Measurements from ENCODE around the gene TMEM134. TPM values are rescaled to one million over a fixed set of nuclear protein-coding genes. Genes with fewer than 3 reads are reported as not detected.

TMEM134 gene
- total RNA-seq, 2 donors from 2014 or later = 53.2 to 59.7 TPM

DNA sequence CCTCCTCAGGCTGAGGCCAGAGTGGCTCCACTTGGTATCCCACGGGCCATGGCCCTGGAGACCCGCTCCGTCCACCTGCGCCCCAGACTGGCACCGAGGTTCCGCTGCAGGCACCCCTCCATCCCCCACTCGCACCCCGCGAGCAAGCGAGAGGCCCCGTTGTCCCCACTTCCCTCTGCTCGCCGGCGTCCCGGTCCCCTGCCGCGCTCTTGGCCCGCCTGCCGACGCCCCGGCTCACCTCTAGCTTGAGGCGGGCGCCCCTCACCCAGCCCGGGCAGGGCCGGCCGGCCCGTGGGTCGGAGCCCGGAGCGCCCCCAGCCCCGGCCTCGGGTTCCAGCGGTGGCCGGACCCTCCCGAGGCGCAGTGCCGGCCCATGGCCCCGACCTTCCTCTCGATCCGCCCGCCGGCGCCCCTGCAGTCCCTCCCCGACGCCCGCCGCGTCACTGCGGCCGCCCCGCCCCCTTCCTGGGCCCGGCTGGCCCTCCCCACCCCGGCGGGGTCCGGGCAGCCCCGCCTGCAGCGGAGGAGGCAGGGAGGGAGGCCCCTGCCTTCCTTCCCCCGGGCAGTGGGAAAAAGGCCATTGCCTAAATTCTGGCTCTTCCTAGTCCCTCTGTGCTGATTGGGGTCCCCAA lies 36.0 kb upstream of the TMEM134 start, which contains the start of gene PITPNM1:
Gene PITPNM1, minus strand, starts transcription at position 414 of the 632 bp plus-strand sequence. CDS start 1,183 bp downstream, outside the sequence.
- H3K27me3 Mint-ChIP-seq (ENCODE audit: low read depth) = no peaks in the 10 kb centered on the region
- H3K4me1 Mint-ChIP-seq (ENCODE audit: low read depth) = peaks cover 49% of the 10 kb centered on the region
- DNase-seq = peak; percentile 85 to 91
- H3K9me3 Mint-ChIP-seq = no peaks in the 10 kb centered on the region
- peak within 1 kb of the TSS; percentile 95 for H3K27ac Mint-ChIP-seq
- peak; percentile 21 to 27 for ATAC-seq (replicated peaks in 1 of 2)
- peaks cover 9 to 13% of the 10 kb centered on the region in 2 donors for H3K36me3 Mint-ChIP-seq (ENCODE audit: insufficient read depth in 2 of 2)
- peak within 1 kb of the TSS; percentile 91 to 99 for H3K4me3 Mint-ChIP-seq

GRCh38 chr11:67504005-67504949 lies 35.2 kb upstream of the TMEM134 start:
- ATAC-seq (replicated peaks in 1 of 2) = no peak
- DNase-seq = peak; percentile 39 to 59
- Mint-ChIP-seq H3K27me3 (ENCODE audit: low read depth) (no peaks in the 10 kb centered on the region), H3K4me1 (ENCODE audit: low read depth) (peaks cover 48% of the 10 kb centered on the region), H3K36me3 (ENCODE audit: insufficient read depth in 2 of 2) (peaks cover 12 to 13% of the 10 kb centered on the region in 2 donors), H3K4me3 (peak overlapping the region; percentile 91 to 99), H3K27ac (peak overlapping the region; percentile 76), H3K9me3 (peaks cover 0 to 2% of the 10 kb centered on the region in 2 donors)

GRCh38 chr11:67503119-67504004 lies 34.3 kb upstream of the TMEM134 start:
- no peak for DNase-seq
- Mint-ChIP-seq H3K27ac (peak overlapping the region; percentile 20), H3K9me3 (peaks cover 0 to 2% of the 10 kb centered on the region in 2 donors), H3K27me3 (ENCODE audit: low read depth) (no peaks in the 10 kb centered on the region), H3K4me3 (peak overlapping the region; percentile 57 to 80), H3K4me1 (ENCODE audit: low read depth) (peaks cover 41% of the 10 kb centered on the region), H3K36me3 (ENCODE audit: insufficient read depth in 2 of 2) (peaks cover 12 to 13% of the 10 kb centered on the region in 2 donors)
- no peak for ATAC-seq (replicated peaks in 1 of 2)

DNA sequence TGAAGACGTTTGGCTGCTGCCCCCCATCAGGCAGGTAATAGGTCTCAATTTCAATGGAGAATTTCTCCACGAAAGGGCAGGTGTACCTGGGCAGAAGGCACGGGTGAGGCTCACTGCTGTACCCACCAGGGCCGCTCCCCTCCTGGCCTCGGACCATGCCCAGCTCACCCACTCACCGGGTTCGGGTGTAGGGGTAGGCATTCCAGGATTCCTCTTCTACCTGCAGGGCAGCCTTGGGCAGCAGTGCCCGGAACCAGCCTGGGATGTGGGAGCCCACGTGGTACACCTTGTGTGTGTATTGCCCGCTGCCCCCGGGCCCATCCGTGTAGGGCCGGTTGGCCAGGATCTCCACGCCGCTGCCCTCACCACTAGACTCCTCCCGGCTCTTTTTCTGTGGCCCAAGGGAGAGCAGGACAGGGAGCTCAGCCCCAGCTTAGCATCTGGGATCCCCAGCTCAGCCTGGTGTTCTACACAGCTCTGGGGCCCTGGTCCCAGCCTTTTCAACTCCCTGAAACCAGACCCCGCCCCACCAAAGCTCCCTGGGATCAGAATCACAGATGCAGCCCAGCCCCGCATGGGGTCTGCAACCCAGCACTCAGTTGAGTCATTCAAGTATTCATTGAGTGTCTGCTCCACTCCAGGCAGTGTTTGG lies 33.4 kb upstream of the TMEM134 start:
- Mint-ChIP-seq H3K4me1 (ENCODE audit: low read depth) (peaks cover 39% of the 10 kb centered on the region), H3K4me3 (peak overlapping the region; percentile 57 to 80), H3K9me3 (peaks cover 0 to 2% of the 10 kb centered on the region in 2 donors), H3K36me3 (ENCODE audit: insufficient read depth in 2 of 2) (peaks cover 13 to 14% of the 10 kb centered on the region in 2 donors), H3K27ac (peak overlapping the region; percentile 20), H3K27me3 (ENCODE audit: low read depth) (no peaks in the 10 kb centered on the region)
- no peak for DNase-seq
- no peak for ATAC-seq (replicated peaks in 1 of 2)

DNA sequence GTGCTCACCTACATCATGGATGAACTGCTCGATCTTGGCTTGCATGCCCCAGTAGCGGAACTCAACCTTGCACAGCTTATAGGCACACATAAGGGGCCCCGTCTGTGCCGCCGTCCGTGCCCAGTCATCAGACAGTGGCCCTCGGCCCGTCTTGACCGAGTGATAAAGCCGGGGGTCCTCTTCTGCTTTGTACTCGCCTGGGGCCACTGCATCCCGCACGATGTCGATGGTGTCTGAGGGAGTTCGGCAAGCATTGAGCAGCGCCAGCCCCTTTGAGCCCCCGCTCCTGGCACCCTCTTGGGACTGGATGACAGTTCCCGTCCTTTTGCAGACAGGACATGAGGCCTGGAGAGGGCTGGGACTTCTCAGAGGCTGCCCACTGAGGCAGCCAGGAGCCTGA lies 32.8 kb upstream of the TMEM134 start:
- no peaks in the 10 kb centered on the region for H3K27me3 Mint-ChIP-seq (ENCODE audit: low read depth)

GRCh38 chr11:67500831-67501715 lies 32.0 kb upstream of the TMEM134 start:
- Mint-ChIP-seq H3K27ac (peak overlapping the region; percentile 77), H3K9me3 (peaks cover 0 to 2% of the 10 kb centered on the region in 2 donors), H3K27me3 (ENCODE audit: low read depth) (no peaks in the 10 kb centered on the region), H3K4me1 (ENCODE audit: low read depth) (peaks cover 25% of the 10 kb centered on the region), H3K36me3 (ENCODE audit: insufficient read depth in 2 of 2) (peaks cover 14% of the 10 kb centered on the region in 2 donors), H3K4me3 (no peak overlapping the region)
- ATAC-seq (replicated peaks in 1 of 2) = no peak
- DNase-seq = no peak

More for the DNA sequence above, 32.8 kb upstream of the TMEM134 start:
- no peak overlapping the region for H3K4me3 Mint-ChIP-seq
- DNase-seq = no peak
- H3K4me1 Mint-ChIP-seq (ENCODE audit: low read depth) = peaks cover 33% of the 10 kb centered on the region
- peaks cover 13 to 14% of the 10 kb centered on the region in 2 donors for H3K36me3 Mint-ChIP-seq (ENCODE audit: insufficient read depth in 2 of 2)
- ATAC-seq (replicated peaks in 1 of 2) = no peak
- H3K9me3 Mint-ChIP-seq = peaks cover 0 to 2% of the 10 kb centered on the region in 2 donors
- no peak overlapping the region for H3K27ac Mint-ChIP-seq

DNA sequence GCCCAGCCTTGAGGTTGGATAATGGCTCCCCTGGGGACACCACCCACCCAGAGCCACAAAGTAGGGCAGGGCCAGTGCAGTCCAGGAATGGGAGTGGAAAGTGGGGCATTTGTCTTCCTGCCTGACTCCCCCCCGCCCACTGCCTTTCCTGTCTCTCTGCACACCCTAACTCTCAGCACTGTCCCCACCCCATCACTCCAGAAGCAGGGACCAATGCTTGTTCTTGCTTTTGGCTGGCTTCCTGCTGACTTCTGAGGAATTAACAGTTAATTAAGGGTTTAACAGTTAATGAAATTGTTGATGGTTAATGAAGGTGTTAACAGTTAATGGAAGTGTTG lies 31.4 kb upstream of the TMEM134 start:
- DNase-seq = no peak
- Mint-ChIP-seq H3K4me3 (no peak overlapping the region), H3K36me3 (ENCODE audit: insufficient read depth in 2 of 2) (peaks cover 14 to 16% of the 10 kb centered on the region in 2 donors), H3K27ac (peak overlapping the region; percentile 77), H3K27me3 (ENCODE audit: low read depth) (no peaks in the 10 kb centered on the region), H3K4me1 (ENCODE audit: low read depth) (peaks cover 19% of the 10 kb centered on the region), H3K9me3 (peaks cover 0 to 2% of the 10 kb centered on the region in 2 donors)
- no peak for ATAC-seq (replicated peaks in 1 of 2)

GRCh38 chr11:67499808-67500483 lies 30.9 kb upstream of the TMEM134 start:
- Mint-ChIP-seq H3K4me1 (ENCODE audit: low read depth) (peaks cover 19% of the 10 kb centered on the region), H3K9me3 (peaks cover 0 to 2% of the 10 kb centered on the region in 2 donors), H3K36me3 (ENCODE audit: insufficient read depth in 2 of 2) (peaks cover 14 to 16% of the 10 kb centered on the region in 2 donors), H3K27ac (no peak overlapping the region), H3K4me3 (no peak overlapping the region), H3K27me3 (ENCODE audit: low read depth) (no peaks in the 10 kb centered on the region)
- ATAC-seq (replicated peaks in 1 of 2) = no peak
- no peak for DNase-seq

DNA sequence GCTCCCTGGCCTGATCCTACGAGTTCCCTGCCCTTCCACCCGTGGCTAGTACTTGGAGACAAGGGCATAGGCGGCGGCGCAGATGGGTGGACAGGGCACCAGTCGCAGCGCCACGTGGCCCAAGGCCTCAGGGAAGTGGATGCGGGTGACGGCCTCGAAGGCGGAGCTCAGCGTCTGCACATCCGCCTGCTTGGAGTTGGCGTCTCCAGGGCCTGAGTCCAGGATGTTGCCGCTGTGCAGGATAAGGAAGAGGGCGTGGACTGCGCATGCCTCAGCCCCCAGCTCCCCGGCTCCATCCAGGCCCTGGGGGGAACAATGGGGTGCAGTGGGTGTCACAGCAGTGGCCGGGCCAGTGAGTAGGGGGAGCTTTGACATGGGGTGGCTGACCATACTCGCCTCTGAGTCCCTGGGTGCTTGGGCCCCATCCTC lies 29.5 kb upstream of the TMEM134 start:
- DNase-seq = no peak
- peaks cover 0 to 2% of the 10 kb centered on the region in 2 donors for H3K9me3 Mint-ChIP-seq
- no peak overlapping the region for H3K4me3 Mint-ChIP-seq
- peaks cover 19% of the 10 kb centered on the region for H3K4me1 Mint-ChIP-seq (ENCODE audit: low read depth)
- no peaks in the 10 kb centered on the region for H3K27me3 Mint-ChIP-seq (ENCODE audit: low read depth)
- peaks cover 12 to 17% of the 10 kb centered on the region in 2 donors for H3K36me3 Mint-ChIP-seq (ENCODE audit: insufficient read depth in 2 of 2)
- ATAC-seq (replicated peaks in 1 of 2) = no peak
- no peak overlapping the region for H3K27ac Mint-ChIP-seq

GRCh38 chr11:67497656-67498291 lies 28.7 kb upstream of the TMEM134 start:
- peaks cover 8 to 15% of the 10 kb centered on the region in 2 donors for H3K36me3 Mint-ChIP-seq (ENCODE audit: insufficient read depth in 2 of 2)
- no peak overlapping the region for H3K4me3 Mint-ChIP-seq
- ATAC-seq (replicated peaks in 1 of 2) = peak in 1 of 2 donors; percentile 10
- H3K4me1 Mint-ChIP-seq (ENCODE audit: low read depth) = peaks cover 13% of the 10 kb centered on the region
- H3K27ac Mint-ChIP-seq = peak overlapping the region; percentile 24
- no peak for DNase-seq
- no peaks in the 10 kb centered on the region for H3K27me3 Mint-ChIP-seq (ENCODE audit: low read depth)
- peaks cover 0 to 2% of the 10 kb centered on the region in 2 donors for H3K9me3 Mint-ChIP-seq
